Measurements from ENCODE around the gene POLR1C. TPM values are rescaled to one million over a fixed set of nuclear protein-coding genes. Genes with fewer than 3 reads are reported as not detected.
A peak's percentile ranks its signal among the peaks of the same experiment; 100 is the strongest.

Gene POLR1C
- total RNA-seq, 1 experiment from 2014 or later = 50.0 TPM

DNA sequence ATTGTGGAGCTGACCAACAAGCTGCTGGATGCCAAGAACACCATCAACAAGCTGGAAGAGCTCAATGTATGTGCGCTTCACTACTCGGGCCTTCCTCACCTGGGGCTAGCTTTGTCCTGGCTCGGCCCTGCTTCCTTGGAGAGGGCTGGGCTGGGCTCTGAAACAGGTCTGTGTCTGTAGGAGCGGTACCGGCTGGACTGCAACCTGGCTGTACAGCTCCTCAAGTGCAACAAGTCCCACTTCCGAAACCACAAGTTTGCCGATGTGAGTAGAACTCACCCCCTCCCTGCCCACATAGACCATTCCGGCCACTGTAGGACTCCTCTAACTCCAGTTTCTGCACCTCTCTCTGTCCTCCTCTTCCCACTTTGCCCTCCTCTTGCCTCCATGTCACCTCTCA, 13.4 kb upstream of the POLR1C start:
- no peak for DNase-seq
- Histone ChIP-seq H4K20me1 (ENCODE audit: insufficient read depth, low read depth, low read length) (no peaks in the 10 kb centered on the region), H3K4me3 (ENCODE audit: low read length) (no peak overlapping the region), H3K27ac (ENCODE audit: low read length) (no peak overlapping the region), H3K4me2 (ENCODE audit: low read depth, low read length, poor library complexity, severe bottlenecking) (no peak overlapping the region), H3K9ac (ENCODE audit: low read length) (no peak overlapping the region), H2AFZ (ENCODE audit: low read length) (no peak overlapping the region), H3K27me3 (ENCODE audit: low read length) (no peaks in the 10 kb centered on the region), H3K36me3 (ENCODE audit: insufficient read depth, low read length) (no peaks in the 10 kb centered on the region), H3K79me2 (ENCODE audit: low read length) (no peaks in the 10 kb centered on the region), H3K4me1 (ENCODE audit: low read length) (peaks cover 7% of the 10 kb centered on the region), H3K9me2 (replicated peaks; ENCODE audit: insufficient read depth, low read length) (no peaks in the 10 kb centered on the region), H3K9me3 (ENCODE audit: low read length) (no peaks in the 10 kb centered on the region)

DNA sequence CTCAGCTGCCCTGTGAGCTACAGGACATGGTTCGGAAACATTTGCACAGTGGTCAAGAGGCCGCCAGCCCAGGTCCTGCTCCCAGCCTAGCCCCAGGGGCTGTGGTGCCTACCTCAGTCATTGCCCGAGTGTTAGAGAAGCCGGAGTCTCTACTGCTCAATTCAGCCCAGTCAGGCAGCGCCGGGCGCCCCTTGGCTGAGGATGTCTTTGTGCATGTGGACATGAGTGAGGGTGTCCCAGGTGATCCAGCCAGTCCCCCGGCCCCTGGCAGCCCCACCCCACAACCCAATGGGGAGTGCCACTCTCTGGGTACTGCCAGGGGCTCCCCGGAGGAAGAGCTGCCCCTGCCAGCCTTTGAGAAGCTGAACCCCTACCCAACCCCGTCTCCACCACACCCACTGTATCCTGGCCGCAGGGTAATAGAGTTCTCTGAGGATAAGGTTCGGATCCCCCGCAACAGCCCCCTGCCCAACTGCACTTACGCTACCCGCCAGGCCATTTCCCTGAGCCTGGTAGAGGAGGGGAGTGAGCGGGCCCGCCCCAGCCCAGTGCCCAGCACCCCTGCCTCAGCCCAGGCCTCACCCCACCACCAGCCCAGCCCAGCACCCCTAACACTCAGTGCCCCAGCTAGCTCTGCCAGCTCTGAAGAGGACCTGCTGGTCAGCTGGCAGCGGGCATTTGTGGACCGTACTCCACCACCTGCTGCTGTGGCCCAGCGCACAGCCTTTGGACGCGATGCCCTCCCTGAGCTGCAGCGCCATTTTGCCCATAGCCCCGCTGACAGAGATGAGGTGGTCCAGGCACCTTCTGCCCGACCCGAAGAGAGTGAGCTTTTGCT, 11.9 kb upstream of the POLR1C start:
- Histone ChIP-seq H4K20me1 (ENCODE audit: insufficient read depth, low read depth, low read length) (no peaks in the 10 kb centered on the region), H3K4me3 (ENCODE audit: low read length) (no peak overlapping the region), H3K79me2 (ENCODE audit: low read length) (no peaks in the 10 kb centered on the region), H3K9me2 (replicated peaks; ENCODE audit: insufficient read depth, low read length) (no peaks in the 10 kb centered on the region), H3K36me3 (ENCODE audit: insufficient read depth, low read length) (no peaks in the 10 kb centered on the region), H3K4me1 (ENCODE audit: low read length) (peaks cover 20% of the 10 kb centered on the region), H3K27me3 (ENCODE audit: low read length) (no peaks in the 10 kb centered on the region), H3K27ac (ENCODE audit: low read length) (no peak overlapping the region), H3K9me3 (ENCODE audit: low read length) (no peaks in the 10 kb centered on the region), H2AFZ (ENCODE audit: low read length) (no peak overlapping the region), H3K4me2 (ENCODE audit: low read depth, low read length, poor library complexity, severe bottlenecking) (no peak overlapping the region), H3K9ac (ENCODE audit: low read length) (no peak overlapping the region)
- DNase-seq = no peak

- Histone ChIP-seq H3K27ac (ENCODE audit: low read length) (no peak overlapping the region), H3K4me1 (ENCODE audit: low read length) (peaks cover 25% of the 10 kb centered on the region), H3K79me2 (ENCODE audit: low read length) (no peaks in the 10 kb centered on the region), H3K9me3 (ENCODE audit: low read length) (no peaks in the 10 kb centered on the region), H3K36me3 (ENCODE audit: insufficient read depth, low read length) (no peaks in the 10 kb centered on the region; the same call in 1 of the 2 replicates), H4K20me1 (ENCODE audit: insufficient read depth, low read depth, low read length) (no peaks in the 10 kb centered on the region), H3K9ac (ENCODE audit: low read length) (no peak overlapping the region), H3K9me2 (replicated peaks; ENCODE audit: insufficient read depth, low read length) (no peaks in the 10 kb centered on the region), H3K27me3 (ENCODE audit: low read length) (no peaks in the 10 kb centered on the region), H2AFZ (ENCODE audit: low read length) (no peak overlapping the region), H3K4me2 (ENCODE audit: low read depth, low read length, poor library complexity, severe bottlenecking) (no peak overlapping the region), H3K4me3 (ENCODE audit: low read length) (no peak overlapping the region)
- no peak for DNase-seq
Observed at GRCh38 chr6:43505718-43506117, 11.2 kb upstream of the POLR1C start.

GRCh38 chr6:43506171-43506570, 10.7 kb upstream of the POLR1C start:
- DNase-seq = no peak
- no peaks in the 10 kb centered on the region for H3K9me3 ChIP-seq (ENCODE audit: low read length)
- H3K4me1 ChIP-seq (ENCODE audit: low read length) = peaks cover 25% of the 10 kb centered on the region
- no peak overlapping the region for H3K9ac ChIP-seq (ENCODE audit: low read length)
- no peaks in the 10 kb centered on the region for H3K79me2 ChIP-seq (ENCODE audit: low read length)
- no peaks in the 10 kb centered on the region; the same call in 1 of the 2 replicates for H3K36me3 ChIP-seq (ENCODE audit: insufficient read depth, low read length)
- H3K4me2 ChIP-seq (ENCODE audit: low read depth, low read length, poor library complexity, severe bottlenecking) = no peak overlapping the region
- no peak overlapping the region for H3K4me3 ChIP-seq (ENCODE audit: low read length)
- H3K27ac ChIP-seq (ENCODE audit: low read length) = no peak overlapping the region
- H4K20me1 ChIP-seq (ENCODE audit: insufficient read depth, low read depth, low read length) = no peaks in the 10 kb centered on the region
- H3K27me3 ChIP-seq (ENCODE audit: low read length) = no peaks in the 10 kb centered on the region
- no peaks in the 10 kb centered on the region for H3K9me2 ChIP-seq (replicated peaks; ENCODE audit: insufficient read depth, low read length)
- no peak overlapping the region for H2AFZ ChIP-seq (ENCODE audit: low read length)

DNA sequence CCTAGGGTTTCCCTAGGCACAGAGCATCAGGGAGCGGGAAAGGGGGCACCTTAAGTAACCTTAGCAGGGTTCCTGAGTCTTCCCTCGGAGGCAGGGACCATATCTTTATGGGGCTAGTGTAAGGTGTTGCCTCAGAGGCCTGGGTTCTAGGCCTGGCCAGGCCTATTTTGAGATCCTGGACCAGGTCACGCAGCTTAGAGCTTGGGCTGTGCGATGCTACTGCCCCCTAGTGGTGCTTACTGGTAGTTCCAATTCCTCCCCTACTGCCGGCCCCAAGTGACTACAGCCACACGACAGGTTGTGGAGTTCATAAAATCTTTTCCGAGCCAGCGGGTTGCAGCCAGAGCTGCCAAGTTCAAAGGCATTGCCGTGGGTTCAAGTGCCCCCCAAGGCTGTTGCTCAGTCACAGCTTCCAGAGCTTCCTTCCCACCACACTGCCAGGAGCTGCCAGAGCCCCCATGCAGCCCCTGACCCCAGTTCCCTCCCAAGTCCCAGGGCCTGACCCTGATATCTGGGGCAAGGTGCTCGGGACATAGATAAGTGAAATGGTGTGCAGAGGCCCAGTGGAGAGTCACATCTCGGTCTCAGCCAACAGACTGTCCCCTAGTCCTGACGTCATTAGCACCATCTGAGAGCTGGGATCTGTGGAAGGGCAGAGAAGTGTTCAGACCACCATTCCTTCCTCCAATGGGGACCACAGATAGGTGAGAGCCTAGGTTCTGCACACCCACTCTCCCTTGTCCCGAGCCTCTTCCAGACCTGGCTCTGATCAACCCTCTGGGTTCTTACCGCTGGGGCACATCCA, 10.0 kb upstream of the POLR1C start:
- H3K27me3 ChIP-seq (ENCODE audit: low read length) = no peaks in the 10 kb centered on the region
- H3K4me1 ChIP-seq (ENCODE audit: low read length) = peaks cover 25% of the 10 kb centered on the region
- no peak overlapping the region for H3K27ac ChIP-seq (ENCODE audit: low read length)
- H2AFZ ChIP-seq (ENCODE audit: low read length) = no peak overlapping the region
- H3K4me3 ChIP-seq (ENCODE audit: low read length) = no peak overlapping the region
- no peaks in the 10 kb centered on the region for H3K9me2 ChIP-seq (replicated peaks; ENCODE audit: insufficient read depth, low read length)
- no peaks in the 10 kb centered on the region for H3K79me2 ChIP-seq (ENCODE audit: low read length)
- no peaks in the 10 kb centered on the region for H3K9me3 ChIP-seq (ENCODE audit: low read length)
- DNase-seq = peak; percentile 95
- peak overlapping the region; percentile 13; the same call in 1 of the 2 replicates for H3K9ac ChIP-seq (ENCODE audit: low read length)
- no peaks in the 10 kb centered on the region; the same call in 1 of the 2 replicates for H3K36me3 ChIP-seq (ENCODE audit: insufficient read depth, low read length)
- H4K20me1 ChIP-seq (ENCODE audit: insufficient read depth, low read depth, low read length) = no peaks in the 10 kb centered on the region
- no peak overlapping the region for H3K4me2 ChIP-seq (ENCODE audit: low read depth, low read length, poor library complexity, severe bottlenecking)

DNA sequence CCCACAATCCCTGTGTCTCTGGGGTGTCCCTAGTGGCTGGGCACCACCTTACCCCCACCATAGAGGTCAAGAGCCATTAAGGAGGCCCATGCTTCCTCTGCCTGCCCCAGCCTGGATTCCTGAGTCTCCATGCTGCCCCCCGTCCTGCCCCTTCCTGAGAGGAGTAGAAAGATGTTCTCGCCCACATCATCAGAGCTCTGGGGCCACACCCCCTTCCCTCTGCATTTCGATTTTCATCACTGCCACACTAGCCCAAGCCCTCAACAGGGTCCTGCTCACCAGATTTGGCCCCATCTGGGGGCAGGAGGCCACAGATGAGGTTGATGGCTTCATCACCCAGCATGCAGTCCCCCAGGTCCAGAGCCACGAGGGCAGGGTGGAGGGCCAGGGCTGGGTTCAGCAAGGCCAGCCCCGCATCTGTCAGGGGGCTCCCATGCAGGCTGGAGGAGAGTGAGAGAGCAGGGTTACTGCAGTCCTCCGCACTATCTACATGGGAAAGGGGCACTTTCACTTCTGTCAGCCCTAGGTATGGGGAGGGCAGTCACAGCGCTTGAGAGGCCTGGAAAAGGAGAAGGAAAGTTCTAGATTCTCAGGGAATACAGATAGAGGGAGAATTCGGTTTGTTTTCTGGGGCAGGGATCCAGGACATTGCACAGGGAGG, 8.3 kb upstream of the POLR1C start:
- Histone ChIP-seq H3K9ac (ENCODE audit: low read length) (peak overlapping the region; percentile 73), H3K79me2 (ENCODE audit: low read length) (no peaks in the 10 kb centered on the region), H3K4me1 (ENCODE audit: low read length) (peaks cover 25% of the 10 kb centered on the region), H3K4me3 (ENCODE audit: low read length) (peak overlapping the region; percentile 82; the same call in 1 of the 2 replicates), H4K20me1 (ENCODE audit: insufficient read depth, low read depth, low read length) (no peaks in the 10 kb centered on the region), H3K9me2 (replicated peaks; ENCODE audit: insufficient read depth, low read length) (no peaks in the 10 kb centered on the region), H3K36me3 (ENCODE audit: insufficient read depth, low read length) (no peaks in the 10 kb centered on the region; the same call in 1 of the 2 replicates), H3K9me3 (ENCODE audit: low read length) (no peaks in the 10 kb centered on the region), H2AFZ (ENCODE audit: low read length) (no peak overlapping the region), H3K27me3 (ENCODE audit: low read length) (no peaks in the 10 kb centered on the region), H3K4me2 (ENCODE audit: low read depth, low read length, poor library complexity, severe bottlenecking) (peak overlapping the region; percentile 91), H3K27ac (ENCODE audit: low read length) (no peak overlapping the region)
- DNase-seq = peak; percentile 46

GRCh38 chr6:43509142-43509983, 7.5 kb upstream of the POLR1C start:
- H3K4me3 ChIP-seq (ENCODE audit: low read length) = peak overlapping the region; percentile 82
- H3K27ac ChIP-seq (ENCODE audit: low read length) = no peak overlapping the region
- H3K4me1 ChIP-seq (ENCODE audit: low read length) = peaks cover 25% of the 10 kb centered on the region
- peak overlapping the region; percentile 73 for H3K9ac ChIP-seq (ENCODE audit: low read length)
- H3K36me3 ChIP-seq (ENCODE audit: insufficient read depth, low read length) = no peaks in the 10 kb centered on the region; the same call in 1 of the 2 replicates
- no peak overlapping the region for H2AFZ ChIP-seq (ENCODE audit: low read length)
- no peaks in the 10 kb centered on the region for H3K27me3 ChIP-seq (ENCODE audit: low read length)
- peak overlapping the region; percentile 91 for H3K4me2 ChIP-seq (ENCODE audit: low read depth, low read length, poor library complexity, severe bottlenecking)
- 0 out of 2 replicates have a peak, but pooled peaks cover 1% of the 10 kb centered on the region for H3K79me2 ChIP-seq (ENCODE audit: low read length)
- no peaks in the 10 kb centered on the region for H3K9me3 ChIP-seq (ENCODE audit: low read length)
- H4K20me1 ChIP-seq (ENCODE audit: insufficient read depth, low read depth, low read length) = no peaks in the 10 kb centered on the region
- H3K9me2 ChIP-seq (replicated peaks; ENCODE audit: insufficient read depth, low read length) = no peaks in the 10 kb centered on the region
- DNase-seq = peak; percentile 46
